Measurements from ENCODE around the gene RBM20. TPM values are rescaled to one million over a fixed set of nuclear protein-coding genes. Genes with fewer than 3 reads are reported as not detected.

RBM20 gene
- polyA plus RNA-seq, 1 donor, result 5.3 TPM

DNA sequence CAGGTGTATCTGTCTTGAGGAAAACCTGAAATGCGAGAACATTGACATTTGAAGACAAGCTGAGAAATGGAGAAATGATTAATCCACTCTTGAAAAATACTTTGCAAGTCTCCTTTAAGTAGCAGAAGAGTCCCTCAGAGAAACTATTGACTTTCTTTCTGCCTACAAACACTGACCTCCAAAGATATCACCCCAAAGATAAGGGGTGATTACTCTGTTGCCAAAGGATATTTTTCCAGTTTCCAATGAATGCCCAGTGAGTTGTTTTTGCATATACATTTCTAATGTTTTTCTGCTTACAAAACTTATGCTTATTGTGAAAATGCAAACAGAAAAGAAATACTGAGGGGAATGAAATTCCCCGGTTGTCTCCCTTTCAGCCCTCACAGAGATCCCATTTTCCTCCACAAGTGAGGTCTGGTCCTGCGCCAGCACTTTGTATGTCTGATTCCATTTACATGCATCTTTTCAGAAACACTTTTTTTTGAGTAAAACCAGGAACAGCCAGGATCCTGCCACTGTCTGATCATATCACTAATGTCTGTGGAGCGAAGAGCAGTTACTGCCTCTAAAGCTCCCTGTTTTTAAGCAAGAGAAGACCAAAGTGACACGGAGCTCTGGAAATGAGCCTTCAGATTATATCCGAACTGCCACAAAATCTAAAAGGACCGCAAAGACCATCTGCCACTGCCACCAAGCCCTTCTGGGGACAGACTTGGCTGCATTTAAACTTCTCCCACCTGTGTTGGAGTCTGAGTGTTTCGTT, 144.7 kb downstream of the RBM20 start:
- no peak for DNase-seq

DNA sequence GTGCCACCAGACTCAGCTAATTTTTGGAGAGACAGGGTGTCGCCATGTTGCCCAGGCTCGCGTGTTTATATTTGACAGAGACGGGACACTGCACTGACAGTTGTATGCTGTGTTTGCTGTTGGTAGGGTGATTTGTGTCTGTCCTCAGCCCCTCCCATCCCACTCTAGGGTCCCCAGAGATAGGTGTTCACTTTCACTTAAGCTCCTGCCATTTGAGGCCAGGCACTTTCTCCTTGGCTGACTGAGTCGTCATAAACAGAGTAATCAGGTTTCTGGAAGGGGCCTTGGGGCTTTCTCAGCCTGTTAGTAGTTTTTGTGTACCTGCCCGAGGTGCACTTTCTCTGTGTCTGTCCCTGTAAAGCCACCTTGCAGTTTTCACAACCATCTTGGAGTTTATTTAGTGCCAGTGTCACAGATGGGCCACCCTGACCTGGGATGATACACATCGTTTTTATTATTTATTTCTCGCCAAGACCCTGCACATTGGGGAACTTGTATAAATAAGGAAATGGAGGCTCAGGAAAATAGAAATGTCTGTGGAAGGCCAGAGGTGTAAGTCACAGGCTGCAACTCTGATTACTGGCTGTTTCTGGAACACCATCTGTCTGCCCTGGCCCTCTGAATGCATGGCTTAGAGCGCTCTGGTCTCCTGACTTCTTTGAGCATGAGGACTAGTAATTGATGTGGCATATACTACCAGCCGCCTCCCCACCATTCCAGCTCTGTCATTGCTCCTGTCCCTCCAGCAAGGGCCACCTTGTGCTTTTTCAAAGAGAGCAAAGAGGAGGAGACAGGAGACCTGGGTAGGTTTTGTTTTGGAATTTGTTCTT, 145.7 kb downstream of the RBM20 start:
- no peak for DNase-seq

DNA sequence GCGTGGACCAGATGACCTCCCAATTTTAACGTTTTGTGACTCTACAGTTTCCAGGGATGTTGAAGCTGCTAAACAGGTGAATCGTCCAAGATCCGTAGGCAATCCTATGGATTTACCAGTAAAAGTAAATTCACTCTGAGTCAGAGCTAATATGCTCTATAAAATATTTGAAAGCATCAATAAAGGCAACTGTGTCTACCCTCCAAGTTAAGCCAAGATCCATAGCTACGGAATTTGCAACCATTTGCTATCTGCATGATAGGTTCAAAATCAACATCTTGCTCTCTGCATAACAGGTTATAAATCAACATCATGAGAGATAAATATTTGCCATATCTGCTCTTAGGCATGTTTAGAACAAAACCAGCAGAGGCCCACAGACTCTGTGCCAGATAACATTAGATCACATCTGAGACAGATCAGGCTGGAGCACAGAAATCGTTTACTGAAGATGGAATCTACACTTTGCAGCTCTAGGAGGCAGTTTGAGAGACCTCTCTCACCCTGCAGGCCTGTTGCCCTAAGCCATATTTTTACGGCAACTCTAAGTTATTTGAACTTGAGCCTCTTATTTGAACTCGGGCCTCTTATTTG, 146.9 kb downstream of the RBM20 start:
- no peak for DNase-seq

DNA sequence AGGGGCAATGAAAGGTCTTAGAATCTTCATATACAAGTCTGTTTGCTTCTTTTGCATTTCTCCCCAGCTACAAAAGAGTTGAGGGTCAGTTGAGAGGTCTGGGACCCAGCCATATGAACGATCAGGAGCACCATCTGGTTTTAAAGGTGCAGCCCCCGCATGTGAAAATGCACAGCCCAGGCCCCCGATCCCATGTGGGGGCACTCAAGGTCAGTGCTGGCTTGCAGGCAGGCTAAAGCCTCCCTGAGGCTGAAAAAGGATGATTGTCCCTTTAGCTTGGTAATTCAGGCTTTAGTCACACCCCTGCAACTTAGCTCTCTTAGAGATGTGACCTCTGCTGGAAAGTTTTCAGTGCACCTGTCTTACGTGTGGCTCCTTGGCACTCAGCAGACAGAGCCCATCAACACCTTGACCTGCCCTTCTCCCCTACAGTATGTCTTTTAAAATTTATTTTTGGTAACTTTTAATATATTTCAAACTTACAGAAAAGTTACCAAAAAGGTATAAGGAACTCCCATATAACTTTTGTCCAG, 147.5 kb downstream of the RBM20 start:
- no peak for DNase-seq

DNA sequence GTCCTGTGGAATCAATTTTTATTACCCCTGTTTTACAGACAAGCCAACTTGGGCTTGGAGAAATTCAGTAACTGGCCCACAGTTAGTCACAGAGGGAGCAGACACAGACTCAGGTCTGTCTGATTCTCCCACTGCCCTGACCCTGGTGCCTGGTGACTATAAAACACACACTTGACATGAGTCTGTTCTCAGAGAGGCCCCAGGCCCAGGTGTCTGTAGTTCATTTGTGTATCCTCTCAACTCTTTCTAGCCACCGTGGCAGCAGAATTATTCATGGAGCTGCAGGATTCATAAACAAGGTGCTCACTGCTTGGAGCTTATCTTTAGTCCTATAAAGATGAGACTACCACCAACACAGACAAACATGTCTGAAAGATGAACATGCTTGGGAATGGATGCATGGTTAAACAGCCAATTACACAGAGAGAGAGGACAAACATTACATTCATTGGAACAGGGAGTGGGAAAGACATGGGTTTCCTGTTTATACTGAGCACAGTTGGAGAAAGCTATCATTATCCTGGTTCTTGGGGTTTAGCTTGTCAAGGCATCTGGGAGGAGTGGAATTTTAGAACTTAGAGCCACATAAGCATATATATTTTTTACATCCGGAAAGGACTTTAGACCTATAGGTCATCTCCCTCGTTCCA, 148.5 kb downstream of the RBM20 start:
- DNase-seq, result no peak

DNA sequence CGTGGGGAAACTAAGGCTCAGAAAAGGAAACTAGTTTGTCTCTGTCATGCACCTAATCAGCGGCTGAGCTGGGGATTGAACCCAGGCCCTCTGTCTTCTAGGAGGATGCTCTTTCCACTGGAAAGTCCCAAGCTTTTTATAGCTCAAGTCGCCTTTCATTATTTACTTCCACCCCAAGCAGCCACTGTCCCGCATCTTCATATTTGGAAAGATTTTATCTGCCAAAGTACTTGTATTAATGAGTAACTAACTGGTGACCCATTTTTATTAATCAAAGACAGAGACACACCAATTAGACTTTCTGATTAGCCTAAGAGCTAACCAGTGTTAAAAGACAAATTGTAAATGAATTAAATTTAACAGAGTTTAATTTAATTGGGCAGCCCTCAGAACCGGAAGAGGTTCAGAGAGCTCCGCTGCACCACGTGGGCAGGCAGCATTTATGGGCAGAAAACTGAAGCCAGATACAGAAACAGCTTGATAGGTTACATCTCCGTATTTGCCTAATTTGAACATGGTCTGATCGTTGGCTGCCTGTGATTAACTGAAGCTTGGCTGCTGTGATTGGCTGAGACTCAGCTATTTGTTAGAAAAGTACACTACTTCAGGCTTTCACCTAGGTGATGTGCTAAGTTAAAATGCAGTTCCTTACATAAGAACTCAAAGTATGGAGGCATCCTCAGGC, 149.1 kb downstream of the RBM20 start:
- no peak for DNase-seq

DNA sequence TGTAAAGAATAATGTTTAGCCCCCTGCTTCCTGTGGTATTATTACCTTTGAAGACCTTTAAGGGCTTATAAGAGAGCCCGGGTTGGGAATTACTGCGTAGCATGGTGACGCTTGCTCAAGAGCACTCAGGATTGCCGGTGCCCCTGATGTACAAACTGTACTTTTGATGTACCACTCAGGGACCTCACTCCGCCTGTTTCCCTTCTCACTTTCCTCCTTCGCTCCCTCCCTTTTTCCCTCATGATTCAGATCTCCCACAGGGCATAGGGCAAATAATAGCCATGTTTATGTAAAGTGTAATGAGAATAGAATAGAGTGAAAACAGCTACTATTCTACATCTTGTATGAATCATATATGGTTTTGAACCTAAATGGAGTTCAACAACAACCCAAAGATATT, 149.8 kb downstream of the RBM20 start:
- DNase-seq, result no peak

DNA sequence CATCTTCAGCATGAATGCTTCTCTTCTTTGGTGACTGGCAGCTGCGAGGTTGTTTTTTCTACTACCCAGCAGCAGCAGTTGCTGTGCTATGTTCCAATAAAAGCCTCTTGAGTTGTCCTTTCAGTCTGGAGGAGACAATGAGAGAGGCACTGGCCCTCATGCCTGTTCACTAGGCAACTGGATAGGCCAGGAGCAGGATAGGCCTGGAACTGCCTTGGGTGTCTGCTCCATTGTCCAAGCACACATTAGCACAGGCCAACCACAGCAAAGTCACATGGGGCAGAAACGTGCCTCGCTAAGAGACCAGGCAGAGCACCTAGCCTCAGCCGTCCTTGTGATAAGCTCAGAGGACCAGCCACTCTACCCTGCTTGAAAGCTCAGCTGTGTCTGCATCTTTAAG, 150.7 kb downstream of the RBM20 start:
- DNase-seq, result no peak

DNA sequence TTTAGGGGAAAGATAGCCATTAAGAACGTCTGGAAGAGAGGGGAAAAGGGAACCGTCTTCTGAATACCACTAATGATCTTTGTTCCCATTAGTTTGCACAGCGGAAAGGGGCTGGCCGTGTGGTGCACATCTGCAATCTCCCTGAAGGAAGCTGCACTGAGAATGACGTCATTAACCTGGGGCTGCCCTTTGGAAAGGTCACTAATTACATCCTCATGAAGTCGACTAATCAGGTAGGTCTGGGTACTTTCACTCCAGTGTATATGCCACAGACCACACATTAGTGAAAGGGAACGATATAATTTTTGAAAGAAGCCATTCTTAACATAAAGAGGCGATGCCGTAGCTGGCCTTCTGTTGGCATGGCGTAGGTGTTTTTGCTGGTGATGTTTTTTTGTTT, 153.3 kb downstream of the RBM20 start:
- no peak for DNase-seq

DNA sequence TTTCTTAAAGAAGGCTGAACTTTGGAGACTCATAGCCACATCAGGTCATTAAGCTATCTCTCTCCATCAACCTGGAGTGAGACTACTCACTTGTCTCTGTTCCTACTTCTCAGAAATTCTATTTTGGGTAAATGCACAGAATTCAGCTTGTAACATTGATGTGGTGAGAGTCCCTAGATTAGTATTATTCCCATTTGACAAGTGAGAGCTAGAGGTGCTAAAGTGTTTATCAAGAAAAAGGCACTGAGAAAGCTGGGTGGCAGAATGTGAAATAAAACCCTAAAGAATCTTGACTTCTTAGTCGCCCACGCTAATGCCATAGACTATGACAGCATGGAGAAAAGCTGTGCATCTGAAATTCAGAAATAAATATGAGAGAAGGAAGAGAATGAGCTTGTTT, 154.2 kb downstream of the RBM20 start:
- no peak for DNase-seq

DNA sequence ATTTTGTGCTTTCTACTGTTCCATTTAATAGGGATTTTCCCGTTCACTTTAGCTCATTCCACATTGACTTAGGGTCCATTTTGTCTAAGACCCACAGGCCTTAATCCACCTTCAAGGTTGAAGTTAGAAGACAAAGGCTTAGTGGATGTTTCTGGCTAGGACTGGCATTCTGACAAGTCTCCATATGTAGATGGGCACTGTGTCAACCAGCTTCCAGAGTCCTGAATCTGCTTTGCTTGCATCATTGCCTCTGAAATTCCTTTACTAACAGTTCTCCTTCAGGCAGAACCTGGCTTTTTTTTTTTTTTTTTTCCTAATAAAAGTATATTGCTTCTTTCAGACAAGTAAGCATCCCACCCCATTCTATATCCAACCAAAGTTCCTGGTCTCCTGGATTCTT, 158.0 kb downstream of the RBM20 start:
- no peak for DNase-seq

DNA sequence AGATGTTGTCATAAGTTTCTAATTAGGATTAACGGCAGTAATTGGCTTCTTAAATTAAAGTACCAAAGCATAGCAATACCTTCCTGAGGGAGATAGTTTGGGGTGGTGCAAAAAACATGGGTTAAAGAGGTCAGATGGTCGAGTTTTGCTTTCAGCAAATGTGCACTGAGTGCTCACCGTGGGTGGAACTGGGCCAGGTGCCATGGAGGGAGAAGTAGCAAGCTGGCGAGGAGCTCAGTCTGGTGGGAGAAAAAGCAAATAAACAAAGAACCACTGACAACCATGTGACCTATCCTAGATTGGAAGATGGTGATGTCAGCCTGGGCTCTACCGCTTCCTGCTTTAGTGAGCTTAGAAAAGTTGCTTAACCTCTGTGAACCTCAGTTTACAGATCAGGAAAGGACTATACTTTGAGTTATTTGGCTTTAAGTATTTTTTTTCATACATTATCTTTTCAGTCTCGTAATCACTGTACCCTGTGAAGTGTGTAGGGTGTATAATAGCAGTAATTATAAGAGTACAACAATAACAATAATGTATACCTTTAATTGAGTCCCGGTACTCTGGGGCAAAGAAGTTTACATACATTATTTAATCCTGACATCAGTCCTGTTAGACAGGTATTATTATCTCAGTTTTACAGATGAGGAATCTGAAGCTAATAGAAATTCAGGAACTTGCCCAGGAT, 158.6 kb downstream of the RBM20 start:
- DNase-seq, result no peak

DNA sequence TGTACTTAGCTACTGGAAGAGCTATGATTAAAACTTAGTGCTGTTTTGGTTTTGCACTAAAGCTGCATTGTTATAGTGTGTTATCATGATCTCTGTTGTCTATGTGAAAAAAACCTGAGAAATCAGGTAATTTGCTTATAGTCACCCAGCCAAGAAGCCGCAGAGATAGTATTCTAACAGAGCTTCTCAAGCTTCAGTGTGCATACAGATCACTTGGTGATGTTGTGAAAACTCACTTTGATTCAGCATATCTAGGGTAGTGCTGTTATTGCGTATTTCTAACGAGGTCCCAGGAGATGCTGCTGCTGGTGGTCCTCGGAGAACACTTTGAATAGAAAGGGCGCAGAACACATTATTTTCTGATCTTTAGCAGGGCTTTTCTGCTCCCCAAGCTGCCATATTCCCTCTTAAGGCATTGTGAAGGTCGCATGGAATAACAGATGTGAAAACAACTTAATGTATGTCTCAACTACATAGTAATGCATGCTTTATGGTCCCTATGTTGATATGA, 159.2 kb downstream of the RBM20 start:
- no peak for DNase-seq

DNA sequence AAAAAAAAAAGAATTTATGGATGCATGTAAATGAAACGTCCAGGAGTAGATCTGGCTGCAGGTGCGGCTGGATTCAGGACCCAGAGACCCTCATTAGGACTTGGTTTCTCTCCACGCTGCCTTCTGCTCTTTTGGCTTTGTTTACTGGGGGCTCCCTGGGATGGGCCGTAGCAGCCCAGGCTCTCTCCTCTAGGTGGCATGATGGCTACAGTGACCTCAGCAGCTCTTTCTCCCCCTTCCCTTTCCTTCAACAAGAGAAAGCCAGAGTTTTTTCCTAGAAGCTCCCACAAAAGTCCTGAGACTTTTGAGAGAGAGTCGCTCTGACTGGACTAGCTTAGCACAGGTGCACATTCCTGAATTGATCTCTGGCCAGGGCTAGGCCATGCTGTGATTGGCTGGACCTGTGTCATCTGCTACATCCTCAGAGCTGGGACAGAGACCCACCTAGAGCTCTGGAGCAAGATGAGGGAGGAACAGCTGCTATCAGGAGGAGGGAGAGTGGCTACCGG, 159.7 kb downstream of the RBM20 start:
- DNase-seq, result no peak

DNA sequence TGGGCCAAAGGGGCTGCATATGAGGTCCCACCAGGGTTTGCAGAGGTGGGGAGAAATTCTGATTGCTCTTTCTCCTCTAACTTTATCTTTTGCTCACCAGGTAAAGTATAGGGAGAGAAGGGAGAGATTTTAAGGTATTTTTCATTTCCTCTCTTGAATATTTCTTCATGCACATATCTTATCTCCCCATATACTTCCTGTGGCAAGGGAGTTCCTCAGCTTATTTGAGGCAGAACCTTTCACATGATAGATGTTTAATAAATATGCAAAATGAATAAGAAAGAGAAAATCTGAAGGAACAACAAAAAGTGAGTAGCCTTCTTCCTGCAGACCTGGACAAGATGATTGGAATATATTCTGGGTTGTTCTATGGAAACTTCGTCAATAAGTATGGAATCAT, 160.2 kb downstream of the RBM20 start:
- DNase-seq, result no peak

DNA sequence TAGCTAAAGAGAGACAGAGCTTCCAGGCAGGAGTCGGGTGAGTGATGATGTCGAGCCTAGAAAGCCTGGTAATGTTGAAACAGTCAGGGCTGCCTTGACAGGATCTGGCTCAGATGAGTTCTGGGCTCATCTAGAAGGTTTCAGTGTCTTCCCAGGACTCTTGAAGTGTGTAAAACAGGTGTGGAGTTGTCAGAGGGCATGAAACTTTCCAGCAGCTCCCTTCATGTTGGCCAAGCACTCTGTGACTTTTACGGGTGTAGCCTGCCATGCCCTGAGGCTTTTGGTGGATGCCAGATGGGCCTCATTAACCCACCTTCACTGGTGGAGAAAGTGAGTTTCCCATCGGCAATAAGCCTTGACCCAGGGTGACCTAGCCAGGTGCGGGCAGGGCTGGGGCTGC, 161.2 kb downstream of the RBM20 start:
- no peak for DNase-seq

DNA sequence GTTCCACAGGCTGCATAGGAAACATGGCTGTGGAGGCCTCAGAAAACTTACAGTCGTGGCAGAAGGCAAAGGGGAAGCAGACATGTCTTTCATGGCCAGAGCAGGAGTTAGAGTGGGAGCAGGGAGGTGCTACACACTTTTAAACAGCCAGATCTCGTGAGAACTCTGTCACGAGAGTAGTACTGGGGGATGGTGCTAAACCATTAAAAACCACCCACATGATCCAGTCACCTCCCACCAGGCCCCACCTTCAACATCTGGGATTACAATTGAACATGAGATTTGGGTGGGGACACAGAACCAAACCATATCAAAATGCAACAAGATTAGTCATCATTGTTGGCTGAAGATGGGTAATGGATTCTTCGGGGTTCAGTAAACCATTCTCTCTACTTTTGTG, 162.2 kb downstream of the RBM20 start:
- no peak for DNase-seq

DNA sequence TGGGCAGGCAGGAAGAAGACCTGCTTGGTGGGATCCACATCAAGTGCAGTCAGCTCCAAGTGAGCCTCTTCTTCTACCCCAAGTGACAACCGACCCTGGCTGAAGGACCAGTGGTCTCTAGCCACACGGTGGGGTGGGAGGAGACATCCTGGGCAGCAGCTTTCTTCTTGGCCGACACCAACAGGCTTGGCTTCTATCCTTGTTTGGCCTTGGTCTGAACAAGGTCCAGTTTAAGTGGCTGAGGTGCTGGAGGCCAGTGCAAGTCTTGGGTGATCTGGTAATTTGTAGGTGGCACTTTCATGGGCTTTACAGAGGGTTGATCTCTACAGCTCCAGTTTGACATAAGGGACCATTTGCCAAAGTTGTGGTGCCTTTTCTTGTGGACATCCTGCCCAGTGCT, 164.0 kb downstream of the RBM20 start:
- DNase-seq, result no peak

DNA sequence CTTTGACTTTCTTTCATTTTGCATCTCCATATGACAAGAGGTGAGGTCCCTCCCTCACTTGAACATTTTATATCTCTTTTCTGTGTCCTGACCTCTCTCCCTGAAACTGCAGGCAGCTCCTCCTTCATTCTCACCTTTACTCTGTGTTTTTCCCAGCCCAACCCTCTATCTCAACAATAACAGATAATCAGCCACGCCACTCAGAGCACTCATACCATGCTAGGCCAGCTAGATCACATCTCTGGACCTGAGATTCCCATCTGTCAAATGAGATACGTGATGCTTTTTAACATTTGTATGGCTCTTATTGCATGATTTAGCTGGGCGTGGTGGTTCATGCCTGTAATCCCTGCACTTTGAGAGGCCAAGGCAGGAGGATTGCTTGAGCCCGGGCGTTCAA, 164.5 kb downstream of the RBM20 start:
- no peak for DNase-seq

DNA sequence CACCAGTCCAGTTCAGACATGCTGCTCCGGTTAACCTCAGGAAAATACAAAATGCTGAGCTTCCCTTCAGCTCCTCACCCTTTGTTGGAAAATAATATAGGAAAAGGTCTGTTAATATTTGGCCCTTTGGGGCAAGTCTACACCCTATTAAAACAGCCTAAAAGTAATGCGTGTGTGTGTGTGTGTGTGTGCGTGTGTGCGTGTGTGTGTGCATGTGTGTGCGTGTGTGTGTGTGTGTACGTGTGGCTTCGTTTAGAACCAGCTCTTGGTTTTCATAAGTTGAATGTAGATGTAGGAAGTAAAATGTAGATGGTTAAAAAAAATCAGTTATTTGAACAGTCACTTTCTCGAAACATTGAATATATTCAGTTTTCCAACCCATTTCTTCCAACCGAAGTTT, 166.5 kb downstream of the RBM20 start:
- DNase-seq, result no peak

Data from left kidney (tissue), 2 donors.